ENCODE results near the gene SLC6A11.

DNA sequence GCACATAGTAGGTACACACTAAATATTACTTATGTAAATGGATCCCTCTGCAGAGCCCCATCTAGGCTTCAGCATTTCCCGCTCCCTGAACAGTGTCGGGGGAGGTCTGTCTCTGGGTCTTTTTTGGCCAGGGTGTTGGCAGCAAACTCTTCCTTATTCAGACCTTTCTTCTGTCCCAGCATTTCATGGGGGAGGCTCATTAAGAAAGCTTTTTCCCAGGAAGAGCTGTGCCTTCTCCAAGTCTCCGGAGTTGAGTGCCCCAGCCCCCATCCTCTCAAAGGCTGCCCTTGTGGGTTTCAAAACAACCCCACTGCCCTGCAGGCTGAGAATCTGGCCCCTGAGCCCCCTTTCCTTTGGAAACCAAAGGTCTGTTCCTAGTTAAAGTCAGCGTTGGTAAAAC lies 25.1 kb downstream of the SLC6A11 start:
- TF ChIP-seq FOSL1 (IDR thresholded peaks at IDR 0.05; ENCODE audit: insufficient read depth, low read depth, low read length) (no peak), SIN3A (conservative IDR thresholded peaks at IDR 0.05 in 1 of 2, IDR thresholded peaks at IDR 0.05 in 1 of 2; ENCODE audit: low read depth in 1 of 2, low read length in 2 of 2) (no peak), RFX5 (IDR thresholded peaks at IDR 0.05; ENCODE audit: borderline replicate concordance, low read depth, low read length) (no peak), GTF2F1 (IDR thresholded peaks at IDR 0.05; ENCODE audit: borderline replicate concordance, low read depth, low read length) (no peak), POLR2A (IDR thresholded peaks at IDR 0.05; ENCODE audit: control extremely low read depth in 1 of 2, low read depth in 2 of 2, low read length in 2 of 2) (no peak), YY1 (IDR thresholded peaks at IDR 0.05; ENCODE audit: low read depth, low read length) (no peak), ZNF274 (IDR thresholded peaks at IDR 0.05; ENCODE audit: borderline replicate concordance, extremely low read depth, low read length) (no peak)
- TF ChIP-seq, protein P1, sequence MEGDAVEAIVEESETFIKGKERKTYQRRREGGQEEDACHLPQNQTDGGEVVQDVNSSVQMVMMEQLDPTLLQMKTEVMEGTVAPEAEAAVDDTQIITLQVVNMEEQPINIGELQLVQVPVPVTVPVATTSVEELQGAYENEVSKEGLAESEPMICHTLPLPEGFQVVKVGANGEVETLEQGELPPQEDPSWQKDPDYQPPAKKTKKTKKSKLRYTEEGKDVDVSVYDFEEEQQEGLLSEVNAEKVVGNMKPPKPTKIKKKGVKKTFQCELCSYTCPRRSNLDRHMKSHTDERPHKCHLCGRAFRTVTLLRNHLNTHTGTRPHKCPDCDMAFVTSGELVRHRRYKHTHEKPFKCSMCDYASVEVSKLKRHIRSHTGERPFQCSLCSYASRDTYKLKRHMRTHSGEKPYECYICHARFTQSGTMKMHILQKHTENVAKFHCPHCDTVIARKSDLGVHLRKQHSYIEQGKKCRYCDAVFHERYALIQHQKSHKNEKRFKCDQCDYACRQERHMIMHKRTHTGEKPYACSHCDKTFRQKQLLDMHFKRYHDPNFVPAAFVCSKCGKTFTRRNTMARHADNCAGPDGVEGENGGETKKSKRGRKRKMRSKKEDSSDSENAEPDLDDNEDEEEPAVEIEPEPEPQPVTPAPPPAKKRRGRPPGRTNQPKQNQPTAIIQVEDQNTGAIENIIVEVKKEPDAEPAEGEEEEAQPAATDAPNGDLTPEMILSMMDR (IDR thresholded peaks at IDR 0.05; ENCODE audit: control extremely low read depth in 1 of 3, insufficient read depth in 1 of 3, low read depth in 1 of 3, low read length in 3 of 3) = no peak

All from H1 (cell line).